HG03565 (cell line): ENCODE results near the gene NIPAL3.
A peak's percentile ranks its signal among the peaks of the same experiment; 100 is the strongest.
"Not testable (repeated sequence)": the region's sequence is repeated elsewhere in the genome, so short reads cannot be mapped to it uniquely, and the experiment has no call there.

ENCODE experiments used
- ATAC-seq: cut with Tn5 transposase; IDR thresholded peaks from one replicate; pipeline ENCODE4 v1.9.1; 2021; ENCODE audit warnings: mild to moderate bottlenecking, moderate library complexity; ENCODE audit not compliant: unreplicated experiment

Gene NIPAL3

GRCh38 chr1:24488159-24488558 is 72.6 kb downstream of the NIPAL3 start:
- ATAC-seq = not testable (repeated sequence)

- ATAC-seq = no peak
Observed at GRCh38 chr1:24489674-24490073, 74.1 kb downstream of the NIPAL3 start.

GRCh38 chr1:24490101-24490781 is 74.6 kb downstream of the NIPAL3 start:
- no peak for ATAC-seq

GRCh38 chr1:24491577-24492360 is 76.2 kb downstream of the NIPAL3 start:
- no peak for ATAC-seq

GRCh38 chr1:24492935-24493334 is 77.3 kb downstream of the NIPAL3 start:
- not testable (repeated sequence) for ATAC-seq

- no peak for ATAC-seq
Observed at GRCh38 chr1:24493785-24494184, 78.2 kb downstream of the NIPAL3 start.

GRCh38 chr1:24498589-24498988 is 83.0 kb downstream of the NIPAL3 start:
- ATAC-seq = no peak

- no peak for ATAC-seq
Observed at GRCh38 chr1:24500448-24501048, 84.9 kb downstream of the NIPAL3 start.

GRCh38 chr1:24501371-24502064 is 85.9 kb downstream of the NIPAL3 start:
- ATAC-seq = no peak

- no peak for ATAC-seq
Observed at GRCh38 chr1:24502065-24502708, 86.6 kb downstream of the NIPAL3 start.

GRCh38 chr1:24502709-24503058 is 87.1 kb downstream of the NIPAL3 start, which contains the start of gene RCAN3:
Gene RCAN3, plus strand, starts transcription at chr1:24502836. Its CDS starts 11,537 bp downstream, at chr1:24514373.
- peak; percentile 77 for ATAC-seq

GRCh38 chr1:24503059-24503751 is 87.6 kb downstream of the NIPAL3 start:
- no peak for ATAC-seq

GRCh38 chr1:24503870-24504523 is 88.4 kb downstream of the NIPAL3 start:
- ATAC-seq = no peak

- no peak for ATAC-seq
Observed at GRCh38 chr1:24504560-24504959, 89.0 kb downstream of the NIPAL3 start.

GRCh38 chr1:24505816-24506215 is 90.2 kb downstream of the NIPAL3 start:
- ATAC-seq = no peak

GRCh38 chr1:24506691-24507381 is 91.2 kb downstream of the NIPAL3 start:
- no peak for ATAC-seq

GRCh38 chr1:24507405-24507804 is 91.8 kb downstream of the NIPAL3 start:
- no peak for ATAC-seq

- ATAC-seq = no peak
Observed at GRCh38 chr1:24508911-24509310, 93.3 kb downstream of the NIPAL3 start.

- ATAC-seq = no peak
Observed at GRCh38 chr1:24513706-24514105, 98.1 kb downstream of the NIPAL3 start.
